ENCODE data around the gene DHRS12. TPM values are rescaled to one million over a fixed set of nuclear protein-coding genes. Genes with fewer than 3 reads are reported as not detected.

DHRS12 gene
- total and polyA plus RNA-seq, 7 experiments from 2014 or later, result 6.7 to 27.1 (median 21.1) TPM

GRCh38 chr13:51772105-51772455 lies 31.9 kb downstream of the DHRS12 start:
- Histone ChIP-seq H3K36me3 (ENCODE audit: control insufficient read depth in 2 of 3, insufficient read depth in 3 of 3, low read length in 3 of 3) (peaks cover 0 to 16% (median 0%) of the 10 kb centered on the region in 3 experiments), H3K27ac (ENCODE audit: low read depth, low read length) (no peak overlapping the region), H3K4me1 (ENCODE audit: control insufficient read depth in 2 of 2, insufficient read depth in 2 of 2, low read length in 2 of 2) (no peaks in the 10 kb centered on the region), H3K4me3 (ENCODE audit: low read length) (no peak overlapping the region), H3K27me3 (ENCODE audit: control insufficient read depth in 2 of 2, insufficient read depth in 2 of 2, low read length in 2 of 2) (no peaks in the 10 kb centered on the region), H3K9me3 (ENCODE audit: control insufficient read depth in 2 of 3, low read length in 3 of 3) (no peaks in the 10 kb centered on the region)
- DNase-seq, result no peak
- Mint-ChIP-seq H3K9me3 (no peaks in the 10 kb centered on the region), H3K36me3 (peaks cover 0 to 12% (median 4%) of the 10 kb centered on the region in 5 donors), H3K27ac (peak overlapping the region in 2 of 9 donors; percentile 30 to 39), H3K4me3 (no peak overlapping the region), H3K4me1 (peaks cover 0 to 10% (median 0%) of the 10 kb centered on the region in 7 donors), H3K27me3 (no peaks in the 10 kb centered on the region)
- POLR2A ChIA-PET, result no interaction called here
- CTCF ChIA-PET, result no interaction called here
- no peak for ATAC-seq
- intact Hi-C loops (cut with micrococcal nuclease), result no loop called here

- no peak overlapping the region for H3K4me3 Mint-ChIP-seq
- no peaks in the 10 kb centered on the region for H3K27me3 Mint-ChIP-seq
- CTCF ChIA-PET, result no interaction called here
- H3K27ac ChIP-seq (ENCODE audit: low read depth, low read length), result no peak overlapping the region
- H3K4me1 Mint-ChIP-seq, result peaks cover 0 to 10% (median 2%) of the 10 kb centered on the region in 7 donors
- peaks cover 0 to 14% (median 4%) of the 10 kb centered on the region in 5 donors for H3K36me3 Mint-ChIP-seq
- H3K27ac Mint-ChIP-seq, result peak overlapping the region in 3 of 9 donors; percentile 30 to 71 (median 39)
- no peaks in the 10 kb centered on the region for H3K9me3 Mint-ChIP-seq
- no peaks in the 10 kb centered on the region for H3K9me3 ChIP-seq (ENCODE audit: control insufficient read depth in 2 of 3, low read length in 3 of 3)
- no peaks in the 10 kb centered on the region for H3K27me3 ChIP-seq (ENCODE audit: control insufficient read depth in 2 of 2, insufficient read depth in 2 of 2, low read length in 2 of 2)
- no peak overlapping the region for H3K4me3 ChIP-seq (ENCODE audit: low read length)
- intact Hi-C loops (cut with micrococcal nuclease), result no loop called here
- DNase-seq, result no peak
- no peaks in the 10 kb centered on the region for H3K4me1 ChIP-seq (ENCODE audit: control insufficient read depth in 2 of 2, insufficient read depth in 2 of 2, low read length in 2 of 2)
- POLR2A ChIA-PET, result no interaction called here
- peaks cover 0 to 18% (median 0%) of the 10 kb centered on the region in 3 experiments for H3K36me3 ChIP-seq (ENCODE audit: control insufficient read depth in 2 of 3, insufficient read depth in 3 of 3, low read length in 3 of 3)
- peak; percentile 34 for ATAC-seq
Measured at GRCh38 chr13:51771418-51772104, 32.4 kb downstream of the DHRS12 start.

GRCh38 chr13:51770681-51771417 lies 33.1 kb downstream of the DHRS12 start:
- DNase-seq, result no peak
- ChIA-PET POLR2A (no interaction called here), CTCF (no interaction called here)
- Mint-ChIP-seq H3K9me3 (no peaks in the 10 kb centered on the region), H3K27me3 (no peaks in the 10 kb centered on the region), H3K4me3 (no peak overlapping the region), H3K27ac (peak overlapping the region in 5 of 9 donors; percentile 39 to 71 (median 48)), H3K36me3 (peaks cover 2 to 16% (median 4%) of the 10 kb centered on the region in 5 donors), H3K4me1 (peaks cover 0 to 10% (median 7%) of the 10 kb centered on the region in 7 donors)
- H3K9me3 ChIP-seq (ENCODE audit: control insufficient read depth in 2 of 3, low read length in 3 of 3), result no peaks in the 10 kb centered on the region
- H3K4me1 ChIP-seq (ENCODE audit: control insufficient read depth in 2 of 2, insufficient read depth in 2 of 2, low read length in 2 of 2), result no peaks in the 10 kb centered on the region
- peak; percentile 16 for ATAC-seq
- H3K27me3 ChIP-seq (ENCODE audit: control insufficient read depth in 2 of 2, insufficient read depth in 2 of 2, low read length in 2 of 2), result no peaks in the 10 kb centered on the region
- H3K4me3 ChIP-seq (ENCODE audit: low read length), result no peak overlapping the region
- H3K27ac ChIP-seq (ENCODE audit: low read depth, low read length), result no peak overlapping the region
- intact Hi-C loops (cut with micrococcal nuclease), result no loop called here
- peaks cover 0 to 17% (median 0%) of the 10 kb centered on the region in 3 experiments for H3K36me3 ChIP-seq (ENCODE audit: control insufficient read depth in 2 of 3, insufficient read depth in 3 of 3, low read length in 3 of 3)

- Mint-ChIP-seq H3K27me3 (no peaks in the 10 kb centered on the region), H3K4me3 (no peak overlapping the region), H3K36me3 (peaks cover 2 to 16% (median 4%) of the 10 kb centered on the region in 5 donors), H3K9me3 (no peaks in the 10 kb centered on the region), H3K4me1 (peaks cover 1 to 16% (median 14%) of the 10 kb centered on the region in 7 donors), H3K27ac (peak overlapping the region in 4 of 9 donors; percentile 39 to 55 (median 50))
- ATAC-seq, result no peak
- Histone ChIP-seq H3K4me3 (ENCODE audit: low read length) (no peak overlapping the region), H3K36me3 (ENCODE audit: control insufficient read depth in 2 of 3, insufficient read depth in 3 of 3, low read length in 3 of 3) (peaks cover 0 to 17% (median 0%) of the 10 kb centered on the region in 3 experiments), H3K27ac (ENCODE audit: low read depth, low read length) (no peak overlapping the region), H3K4me1 (ENCODE audit: control insufficient read depth in 2 of 2, insufficient read depth in 2 of 2, low read length in 2 of 2) (peaks cover 0 to 2% of the 10 kb centered on the region in 2 donors), H3K27me3 (ENCODE audit: control insufficient read depth in 2 of 2, insufficient read depth in 2 of 2, low read length in 2 of 2) (no peaks in the 10 kb centered on the region), H3K9me3 (ENCODE audit: control insufficient read depth in 2 of 3, low read length in 3 of 3) (no peaks in the 10 kb centered on the region)
- intact Hi-C loops (cut with micrococcal nuclease), result no loop called here
- no peak for DNase-seq
- CTCF ChIA-PET, result no interaction called here
- POLR2A ChIA-PET, result no interaction called here
Measured at GRCh38 chr13:51770160-51770559, 33.8 kb downstream of the DHRS12 start.

GRCh38 chr13:51769455-51770127 lies 34.4 kb downstream of the DHRS12 start:
- no peak overlapping the region for H3K4me3 Mint-ChIP-seq
- H3K4me1 Mint-ChIP-seq, result peaks cover 5 to 22% (median 20%) of the 10 kb centered on the region in 7 donors
- H3K27me3 Mint-ChIP-seq, result no peaks in the 10 kb centered on the region
- Histone ChIP-seq H3K27ac (ENCODE audit: low read depth, low read length) (no peak overlapping the region), H3K4me3 (ENCODE audit: low read length) (no peak overlapping the region), H3K27me3 (ENCODE audit: control insufficient read depth in 2 of 2, insufficient read depth in 2 of 2, low read length in 2 of 2) (no peaks in the 10 kb centered on the region), H3K36me3 (ENCODE audit: control insufficient read depth in 2 of 3, insufficient read depth in 3 of 3, low read length in 3 of 3) (peaks cover 0 to 17% (median 0%) of the 10 kb centered on the region in 3 experiments), H3K4me1 (ENCODE audit: control insufficient read depth in 2 of 2, insufficient read depth in 2 of 2, low read length in 2 of 2) (peaks cover 0 to 7% of the 10 kb centered on the region in 2 donors), H3K9me3 (ENCODE audit: control insufficient read depth in 2 of 3, low read length in 3 of 3) (no peaks in the 10 kb centered on the region)
- DNase-seq (no peak), ATAC-seq (no peak)
- CTCF ChIA-PET, result no interaction called here
- intact Hi-C loops (cut with micrococcal nuclease), result no loop called here
- POLR2A ChIA-PET, result no interaction called here
- H3K9me3 Mint-ChIP-seq, result no peaks in the 10 kb centered on the region
- H3K36me3 Mint-ChIP-seq, result peaks cover 3 to 16% (median 4%) of the 10 kb centered on the region in 5 donors
- H3K27ac Mint-ChIP-seq, result peak overlapping the region in 4 of 9 donors; percentile 32 to 83 (median 40)

- no peaks in the 10 kb centered on the region for H3K27me3 Mint-ChIP-seq
- H3K9me3 Mint-ChIP-seq, result no peaks in the 10 kb centered on the region
- no peaks in the 10 kb centered on the region for H3K27me3 ChIP-seq (ENCODE audit: control insufficient read depth in 2 of 2, insufficient read depth in 2 of 2, low read length in 2 of 2)
- ATAC-seq (no peak), DNase-seq (no peak)
- no peak overlapping the region for H3K27ac ChIP-seq (ENCODE audit: low read depth, low read length)
- peaks cover 4 to 14% of the 10 kb centered on the region in 2 donors for H3K4me1 ChIP-seq (ENCODE audit: control insufficient read depth in 2 of 2, insufficient read depth in 2 of 2, low read length in 2 of 2)
- ChIA-PET CTCF (no interaction called here), POLR2A (no interaction called here)
- peaks cover 9 to 28% (median 25%) of the 10 kb centered on the region in 7 donors for H3K4me1 Mint-ChIP-seq
- H3K4me3 Mint-ChIP-seq, result no peak overlapping the region
- peaks cover 0 to 17% (median 0%) of the 10 kb centered on the region in 3 experiments for H3K36me3 ChIP-seq (ENCODE audit: control insufficient read depth in 2 of 3, insufficient read depth in 3 of 3, low read length in 3 of 3)
- no peak overlapping the region for H3K27ac Mint-ChIP-seq
- intact Hi-C loops (cut with micrococcal nuclease), result no loop called here
- peaks cover 3 to 16% (median 4%) of the 10 kb centered on the region in 5 donors for H3K36me3 Mint-ChIP-seq
- H3K9me3 ChIP-seq (ENCODE audit: control insufficient read depth in 2 of 3, low read length in 3 of 3), result no peaks in the 10 kb centered on the region
- H3K4me3 ChIP-seq (ENCODE audit: low read length), result no peak overlapping the region
Measured at GRCh38 chr13:51768976-51769375, 35.0 kb downstream of the DHRS12 start.
